NCI-H2227 treated with DMSO at 0.1 percent for 48 hours (cell line): ENCODE data around the gene PDCD1.
"Not testable (repeated sequence)": the region's sequence is repeated elsewhere in the genome, so short reads cannot be mapped to it uniquely, and the experiment has no call there.

Experiments
- DNase-seq: peaks from one replicate; lab custom pipeline; 2025; lab: John Stamatoyannopoulos, UW

PDCD1 gene

GRCh38 chr2:241858206-241859016 lies at the start of gene PDCD1:
TSS of gene PDCD1 (minus strand) at chr2:241858894. CDS start at chr2:241858838, 56 bp downstream.
- DNase-seq, result no peak

- DNase-seq, result not testable (repeated sequence)
These were observed 49.1 kb upstream of the PDCD1 start for GRCh38 chr2:241907831-241908230.

GRCh38 chr2:241906826-241907570 lies 48.3 kb upstream of the PDCD1 start:
- DNase-seq, result no peak

DNA sequence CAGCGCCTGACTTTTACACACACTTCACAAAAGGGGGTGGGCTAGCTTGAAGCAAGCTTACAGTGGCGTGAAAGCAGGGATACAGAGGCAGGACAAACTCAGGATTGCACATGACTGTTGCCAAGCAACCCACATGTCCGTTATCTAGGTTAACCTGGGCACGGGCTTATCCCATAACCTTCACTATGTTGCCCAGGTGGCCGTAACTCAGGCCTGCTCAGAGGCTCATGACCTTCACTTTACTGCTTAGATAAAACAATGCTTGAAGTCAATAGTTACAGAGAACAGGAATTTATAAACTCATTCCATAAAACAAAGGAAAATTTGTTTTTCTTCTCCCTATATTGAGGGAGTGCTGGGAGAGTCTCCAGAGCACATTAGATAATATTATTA lies 47.7 kb upstream of the PDCD1 start:
- DNase-seq, result not testable (repeated sequence)

DNA sequence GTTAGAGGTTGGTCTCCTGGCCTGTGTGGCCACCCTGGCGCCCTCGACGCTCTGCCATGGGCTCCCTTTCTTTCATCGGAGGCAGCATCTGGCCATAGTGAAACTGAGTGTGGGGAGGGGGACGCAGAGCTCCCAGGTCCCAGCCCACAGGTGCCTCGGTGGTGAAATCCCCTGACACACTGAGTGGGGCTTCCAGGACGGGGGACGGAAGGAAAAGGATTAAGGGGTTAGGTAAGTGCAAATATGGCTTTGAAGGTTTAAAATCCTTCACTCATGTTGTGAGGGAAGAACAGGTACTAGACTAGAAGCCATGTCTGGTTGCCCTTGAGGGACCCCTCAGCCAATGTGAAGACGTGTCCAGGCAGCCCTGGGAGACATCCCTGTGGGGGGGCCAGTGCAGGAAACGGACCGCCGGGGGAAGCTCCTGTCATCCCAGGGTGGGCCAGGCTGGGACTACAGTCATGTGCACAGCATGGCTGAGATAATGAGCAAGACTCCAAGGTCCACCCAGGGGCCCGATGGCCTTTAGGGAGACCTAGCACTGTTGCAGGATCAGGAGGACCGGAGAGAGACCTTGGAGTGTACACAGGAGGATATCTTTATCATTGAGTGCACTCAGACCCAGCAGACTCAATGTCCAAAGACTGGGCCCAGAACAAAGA lies 47.2 kb upstream of the PDCD1 start:
- DNase-seq, result no peak

GRCh38 chr2:241904791-241905710 lies 46.4 kb upstream of the PDCD1 start:
- DNase-seq, result no peak

GRCh38 chr2:241904011-241904718 lies 45.5 kb upstream of the PDCD1 start:
- no peak for DNase-seq

DNA sequence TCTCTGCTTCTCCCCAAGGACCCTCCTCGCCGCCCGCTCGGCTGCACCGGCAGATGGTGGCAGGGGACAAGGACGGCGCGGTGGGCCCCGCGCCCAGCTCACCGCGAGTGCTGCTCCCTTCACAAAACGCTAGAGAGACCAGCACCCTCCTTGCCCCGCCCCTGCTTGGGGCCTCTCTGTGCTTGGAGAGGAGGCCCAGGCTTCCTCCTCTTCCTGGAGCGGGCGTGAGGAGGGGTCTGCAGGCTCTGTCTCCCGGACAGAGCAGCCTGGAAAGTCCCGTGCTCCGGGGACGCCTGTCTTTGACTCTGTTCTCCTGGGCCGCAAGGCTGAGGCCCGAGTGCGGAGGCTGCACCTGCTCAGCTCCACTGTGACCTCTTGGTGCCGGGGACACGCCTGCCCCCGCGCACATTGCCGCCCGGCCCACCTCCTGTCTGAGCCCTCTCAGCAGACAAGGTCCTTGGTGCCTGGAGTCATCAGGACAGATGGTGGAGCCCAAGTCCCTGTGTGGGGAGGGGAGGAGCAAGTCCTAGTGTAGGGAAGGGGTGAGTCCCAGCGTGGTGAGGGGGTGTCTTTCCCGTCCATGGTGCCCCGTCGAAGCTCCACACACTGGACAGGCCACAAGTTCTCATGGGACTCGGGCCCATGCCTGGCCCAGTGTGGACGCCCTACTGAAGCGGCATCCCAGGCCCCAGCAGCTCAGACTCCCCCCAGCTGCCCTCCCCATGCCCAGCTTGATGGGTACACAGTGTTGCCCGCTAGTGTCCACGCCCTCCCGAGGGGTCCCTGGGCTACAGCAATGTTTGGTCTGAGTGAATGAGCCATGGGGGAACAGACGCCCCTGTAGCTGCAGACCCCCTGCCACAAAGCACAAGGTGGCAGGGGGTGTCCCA lies 44.7 kb upstream of the PDCD1 start:
- DNase-seq, result no peak

DNA sequence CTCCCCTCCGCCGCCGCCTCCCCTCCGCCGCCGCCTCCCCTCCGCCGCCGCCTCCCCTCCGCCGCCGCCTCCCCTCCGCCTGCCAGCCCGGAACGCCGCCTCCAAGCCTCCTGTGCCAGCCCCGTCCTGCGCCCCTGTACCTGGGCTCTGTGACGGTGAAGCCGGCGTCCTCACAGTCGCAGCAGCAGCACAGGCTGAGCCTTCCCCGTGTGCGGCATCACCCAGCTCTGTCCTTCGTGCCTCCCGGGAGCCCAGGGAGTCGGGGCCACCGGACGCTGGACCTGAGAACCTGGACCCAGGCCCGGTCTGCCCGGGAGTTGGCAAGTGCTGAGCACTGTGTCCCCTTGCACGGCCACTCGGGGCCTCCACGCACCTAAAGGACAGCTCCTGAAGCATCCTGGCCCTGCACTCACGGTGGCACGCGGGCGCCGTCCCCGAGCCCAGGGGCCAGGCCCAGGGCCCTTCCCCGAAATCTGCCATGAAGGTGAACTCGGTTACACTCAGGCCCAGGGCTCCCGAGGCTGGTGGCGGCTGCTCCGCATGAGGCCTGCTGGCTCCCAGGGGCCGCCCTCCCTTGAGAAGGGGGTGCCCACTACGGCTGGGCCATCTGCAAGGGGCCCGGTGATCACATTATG lies 43.8 kb upstream of the PDCD1 start:
- no peak for DNase-seq

DNA sequence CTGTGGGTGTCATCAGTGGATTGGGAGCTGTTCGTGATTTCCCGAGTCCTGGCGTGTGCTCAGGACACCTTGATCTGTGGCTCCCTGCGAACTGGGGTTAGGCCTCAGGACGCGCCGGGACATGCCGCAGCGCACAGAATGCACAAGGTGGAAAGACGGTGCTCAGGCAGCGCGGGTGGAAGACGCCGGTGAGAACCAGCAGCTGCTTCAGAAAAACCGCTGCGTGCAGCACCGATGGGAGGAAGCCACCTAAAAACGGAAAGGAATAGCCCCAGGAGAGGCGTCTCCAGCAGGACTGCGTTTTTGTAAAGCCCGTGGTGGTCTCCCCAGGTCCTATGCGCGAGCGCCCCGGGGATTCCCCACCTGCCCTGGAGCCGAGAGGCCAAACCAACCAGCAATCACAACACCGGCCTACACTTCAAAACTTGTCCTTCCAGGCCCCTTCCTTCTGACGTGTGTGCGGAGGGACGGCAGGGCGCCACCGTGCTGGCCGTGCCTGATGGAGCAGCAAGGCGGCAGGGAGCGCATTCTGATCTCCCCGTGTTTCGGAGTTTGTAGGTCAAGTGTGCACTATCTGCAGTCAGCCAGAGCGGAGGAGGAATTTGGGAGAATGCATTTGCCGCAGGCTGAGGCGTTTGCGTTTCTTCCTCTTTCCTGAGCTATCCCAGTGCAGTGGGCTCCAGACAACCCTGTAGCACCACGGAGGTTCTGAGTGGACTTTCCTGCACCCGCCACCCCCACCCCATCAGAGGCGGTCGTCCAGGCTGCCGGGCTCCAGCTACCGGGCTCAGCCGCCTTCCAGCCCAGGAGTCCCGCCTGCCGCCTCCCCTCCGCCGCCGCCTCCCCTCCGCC lies 43.0 kb upstream of the PDCD1 start:
- no peak for DNase-seq

- no peak for DNase-seq
These were observed 42.3 kb upstream of the PDCD1 start for GRCh38 chr2:241901018-241901380.

DNA sequence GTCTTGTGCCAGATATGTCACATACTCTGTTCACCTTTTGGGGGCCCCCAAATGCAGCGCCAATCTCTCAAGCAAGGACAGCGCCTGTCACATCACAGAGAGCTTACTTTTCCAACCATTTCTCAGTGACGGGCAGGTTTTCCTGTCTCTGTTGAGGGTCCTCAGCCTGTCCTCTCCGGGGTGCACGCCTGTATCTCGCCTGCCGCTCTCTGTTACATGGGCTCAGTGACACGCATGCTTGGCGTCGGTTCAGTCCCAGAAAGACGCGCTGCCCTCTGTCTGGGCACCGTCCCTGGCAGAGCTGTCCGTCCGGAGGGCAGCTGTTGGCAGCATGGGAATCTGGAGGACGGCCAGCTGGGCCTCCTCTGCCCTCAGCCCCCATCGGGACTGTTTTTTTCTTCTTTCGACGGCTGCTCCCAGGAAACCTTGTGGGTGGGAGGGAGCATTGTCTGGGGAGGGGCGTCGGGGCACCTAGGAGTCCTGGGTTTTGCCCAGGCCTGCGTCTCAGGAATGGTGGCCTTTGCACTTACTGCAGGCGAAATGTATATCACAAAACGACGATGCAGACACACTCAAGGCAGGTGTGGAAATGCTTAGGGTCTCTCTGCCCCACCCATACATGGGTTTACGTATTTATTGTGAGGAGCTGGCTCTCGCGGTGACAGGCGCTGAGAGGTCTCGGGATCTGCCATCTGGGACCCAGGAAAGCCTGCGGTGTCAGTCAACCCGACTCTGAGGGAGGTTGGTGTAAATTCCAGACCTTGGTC lies 41.7 kb upstream of the PDCD1 start:
- no peak for DNase-seq

GRCh38 chr2:241898463-241899270 lies 40.0 kb upstream of the PDCD1 start:
- no peak for DNase-seq

- no peak for DNase-seq
These were observed 38.7 kb upstream of the PDCD1 start for GRCh38 chr2:241897231-241897916.

- DNase-seq, result no peak
These were observed 38.1 kb upstream of the PDCD1 start for GRCh38 chr2:241896746-241897201.
